Liver (tissue), 9 donors: ENCODE measurements around the gene STH. TPM values are rescaled to one million over a fixed set of nuclear protein-coding genes. Genes with fewer than 3 reads are reported as not detected.
"Not testable (repeated sequence)": the region's sequence is repeated elsewhere in the genome, so short reads cannot be mapped to it uniquely, and the experiment has no call there.

Experiments
- DNase-seq: peaks from one replicate; pipeline ENCODE4 v3.0.0-alpha.2; 2017; ENCODE audit warnings: low spot score
- H3K27ac ChIP-seq, 2 donors: one replicate each; pipeline ENCODE4 v1.7.0; 2013; ENCODE audit warnings: inconsistent platforms in 2 of 2, low read length in 2 of 2, control low read depth in 1 of 2, low read depth in 1 of 2, mild to moderate bottlenecking in 1 of 2
- H3K27me3 ChIP-seq, 4 donors: one replicate each; pipeline versions ENCODE4 v1.6.1 to v1.7.0; 2013; ENCODE audit warnings: low read length in 3 of 4, inconsistent platforms in 1 of 4, mild to moderate bottlenecking in 1 of 4, moderate library complexity in 1 of 4; ENCODE audit not compliant: control insufficient read depth in 4 of 4, insufficient read depth in 4 of 4
- H3K36me3 ChIP-seq, 4 donors: one replicate each; pipeline versions ENCODE4 v1.6.1 to v1.7.0; 2013; ENCODE audit warnings: low read length in 3 of 4, mild to moderate bottlenecking in 3 of 4, low read depth in 1 of 4, moderate library complexity in 1 of 4; ENCODE audit not compliant: control insufficient read depth in 4 of 4, insufficient read depth in 3 of 4
- H3K4me1 ChIP-seq, 4 donors: one replicate each; pipeline versions ENCODE4 v1.6.1 to v1.7.0; 2013; ENCODE audit warnings: low read length in 3 of 4, mild to moderate bottlenecking in 3 of 4, moderate library complexity in 1 of 4; ENCODE audit not compliant: control insufficient read depth in 4 of 4, insufficient read depth in 4 of 4
- H3K4me3 ChIP-seq, 3 donors: one replicate each; pipeline versions ENCODE4 v1.6.1 to v1.7.0; 2013; ENCODE audit warnings: low read length in 3 of 3, control low read depth in 1 of 3, low read depth in 1 of 3, mild to moderate bottlenecking in 1 of 3
- H3K9ac ChIP-seq, 2 donors: one replicate each; pipeline ENCODE4 v1.7.0; 2013; ENCODE audit warnings: low read length in 2 of 2, mild to moderate bottlenecking in 2 of 2, moderate library complexity in 2 of 2, control low read depth in 1 of 2, low read depth in 1 of 2
- H3K9me3 ChIP-seq, 4 donors: one replicate each; pipeline versions ENCODE4 v1.6.1 to v1.7.0; 2013; ENCODE audit warnings: low read length in 3 of 4; ENCODE audit not compliant: control insufficient read depth in 4 of 4
- HNF4A ChIP-seq, 2 donors: conservative IDR thresholded peaks; 2 replicates each; pipeline ENCODE4 v1.6.1; 2016; ENCODE audit warnings: antibody characterized with exemption in 2 of 2, mild to moderate bottlenecking in 2 of 2
- NR2F2 ChIP-seq: IDR thresholded peaks from 2 replicates; pipeline ENCODE4 v1.6.1; 2016; ENCODE audit warnings: antibody characterized with exemption
- RAD21 ChIP-seq, 2 donors: IDR thresholded peaks; 2 replicates each; pipeline ENCODE4 v1.6.1; 2016; ENCODE audit warnings: antibody characterized with exemption in 2 of 2, mild to moderate bottlenecking in 2 of 2
- RXRA ChIP-seq, 2 donors: IDR thresholded peaks; 2 replicates each; pipeline ENCODE4 v1.6.1; 2017 to 2018; ENCODE audit warnings: antibody characterized with exemption in 2 of 2, mild to moderate bottlenecking in 1 of 2
- WGBS: extraction: QIAGEN DNeasy Blood & Tissue Kit; methylation state at CpG from one replicate; pipeline ENCODE4 v1.1.7; 2013; 5-methylcytosine and 5-hydroxymethylcytosine counted together
- polyA plus RNA-seq, 2 donors: library from polyadenylated mRNA; stranded (reverse) in 1 of 2; unstranded in 1 of 2; fragments of 200-250 nt in 1 of 2; fragments of >200 nt in 1 of 2; fragmentation: Nextera tagmentation in 1 of 2; extraction: Ambion mirVana in 1 of 2; gene quantifications; one replicate each; pipeline versions ENCODE4 v1.2.1 to v1.2.3, GENCODE V29; 2013 to 2015
- total RNA-seq, 2 donors: library from RNA; depleted of rRNA; stranded (reverse); fragments of >200 nt; gene quantifications; one replicate each; pipeline ENCODE4 v1.2.3, GENCODE V29; 2014
- TF ChIP-seq, protein P1 (sequence below): IDR thresholded peaks from 2 replicates; pipeline ENCODE4 v1.6.1; 2016; ENCODE audit warnings: antibody characterized with exemption
- TF ChIP-seq, protein P2 (sequence below): fragments of 150-350 bp; IDR thresholded peaks from 2 replicates; pipeline ENCODE4 v1.5.1; 2017; ENCODE audit warnings: improper control_type of control experiment, low read depth, low read length; ENCODE audit not compliant: missing input control
- TF ChIP-seq, protein P3 (sequence below): IDR thresholded peaks from 2 replicates; pipeline ENCODE4 v1.6.1; 2016; ENCODE audit warnings: antibody characterized with exemption, mild to moderate bottlenecking
- TF ChIP-seq, protein P4 (sequence below): IDR thresholded peaks from 2 replicates; pipeline ENCODE4 v1.6.1; 2016; ENCODE audit warnings: antibody characterized with exemption
- donor health status: healthy.
- donor health status: healthy.
- donor health status: healthy.
- donor health status: healthy.
- donor health status: healthy.

The STH gene
- total and polyA plus RNA-seq, 4 donors: not detected

DNA sequence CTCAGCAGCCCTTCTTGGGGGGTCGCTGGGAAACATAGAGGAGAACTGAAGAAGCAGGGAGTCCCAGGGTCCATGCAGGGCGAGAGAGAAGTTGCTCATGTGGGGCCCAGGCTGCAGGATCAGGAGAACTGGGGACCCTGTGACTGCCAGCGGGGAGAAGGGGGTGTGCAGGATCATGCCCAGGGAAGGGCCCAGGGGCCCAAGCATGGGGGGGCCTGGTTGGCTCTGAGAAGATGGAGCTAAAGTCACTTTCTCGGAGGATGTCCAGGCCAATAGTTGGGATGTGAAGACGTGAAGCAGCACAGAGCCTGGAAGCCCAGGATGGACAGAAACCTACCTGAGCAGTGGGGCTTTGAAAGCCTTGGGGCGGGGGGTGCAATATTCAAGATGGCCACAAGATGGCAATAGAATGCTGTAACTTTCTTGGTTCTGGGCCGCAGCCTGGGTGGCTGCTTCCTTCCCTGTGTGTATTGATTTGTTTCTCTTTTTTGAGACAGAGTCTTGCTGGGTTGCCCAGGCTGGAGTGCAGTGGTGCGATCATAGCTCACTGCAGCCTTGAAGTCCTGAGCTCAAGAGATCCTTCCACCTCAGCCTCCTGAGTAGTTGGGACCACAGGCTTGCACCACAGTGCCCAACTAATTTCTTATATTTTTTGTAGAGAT, 3.4 kb downstream of the STH start:
- 24% methylated on average over 8 of the region's 8 CpGs for WGBS
- TF ChIP-seq, protein P1, sequence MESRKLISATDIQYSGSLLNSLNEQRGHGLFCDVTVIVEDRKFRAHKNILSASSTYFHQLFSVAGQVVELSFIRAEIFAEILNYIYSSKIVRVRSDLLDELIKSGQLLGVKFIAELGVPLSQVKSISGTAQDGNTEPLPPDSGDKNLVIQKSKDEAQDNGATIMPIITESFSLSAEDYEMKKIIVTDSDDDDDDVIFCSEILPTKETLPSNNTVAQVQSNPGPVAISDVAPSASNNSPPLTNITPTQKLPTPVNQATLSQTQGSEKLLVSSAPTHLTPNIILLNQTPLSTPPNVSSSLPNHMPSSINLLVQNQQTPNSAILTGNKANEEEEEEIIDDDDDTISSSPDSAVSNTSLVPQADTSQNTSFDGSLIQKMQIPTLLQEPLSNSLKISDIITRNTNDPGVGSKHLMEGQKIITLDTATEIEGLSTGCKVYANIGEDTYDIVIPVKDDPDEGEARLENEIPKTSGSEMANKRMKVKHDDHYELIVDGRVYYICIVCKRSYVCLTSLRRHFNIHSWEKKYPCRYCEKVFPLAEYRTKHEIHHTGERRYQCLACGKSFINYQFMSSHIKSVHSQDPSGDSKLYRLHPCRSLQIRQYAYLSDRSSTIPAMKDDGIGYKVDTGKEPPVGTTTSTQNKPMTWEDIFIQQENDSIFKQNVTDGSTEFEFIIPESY: no peak
- peak; percentile 94 to 96 for TF ChIP-seq RAD21 (IDR thresholded peaks at IDR 0.05)
- TF ChIP-seq, protein P2, sequence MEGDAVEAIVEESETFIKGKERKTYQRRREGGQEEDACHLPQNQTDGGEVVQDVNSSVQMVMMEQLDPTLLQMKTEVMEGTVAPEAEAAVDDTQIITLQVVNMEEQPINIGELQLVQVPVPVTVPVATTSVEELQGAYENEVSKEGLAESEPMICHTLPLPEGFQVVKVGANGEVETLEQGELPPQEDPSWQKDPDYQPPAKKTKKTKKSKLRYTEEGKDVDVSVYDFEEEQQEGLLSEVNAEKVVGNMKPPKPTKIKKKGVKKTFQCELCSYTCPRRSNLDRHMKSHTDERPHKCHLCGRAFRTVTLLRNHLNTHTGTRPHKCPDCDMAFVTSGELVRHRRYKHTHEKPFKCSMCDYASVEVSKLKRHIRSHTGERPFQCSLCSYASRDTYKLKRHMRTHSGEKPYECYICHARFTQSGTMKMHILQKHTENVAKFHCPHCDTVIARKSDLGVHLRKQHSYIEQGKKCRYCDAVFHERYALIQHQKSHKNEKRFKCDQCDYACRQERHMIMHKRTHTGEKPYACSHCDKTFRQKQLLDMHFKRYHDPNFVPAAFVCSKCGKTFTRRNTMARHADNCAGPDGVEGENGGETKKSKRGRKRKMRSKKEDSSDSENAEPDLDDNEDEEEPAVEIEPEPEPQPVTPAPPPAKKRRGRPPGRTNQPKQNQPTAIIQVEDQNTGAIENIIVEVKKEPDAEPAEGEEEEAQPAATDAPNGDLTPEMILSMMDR: peak; percentile 98
- TF ChIP-seq, protein P3, sequence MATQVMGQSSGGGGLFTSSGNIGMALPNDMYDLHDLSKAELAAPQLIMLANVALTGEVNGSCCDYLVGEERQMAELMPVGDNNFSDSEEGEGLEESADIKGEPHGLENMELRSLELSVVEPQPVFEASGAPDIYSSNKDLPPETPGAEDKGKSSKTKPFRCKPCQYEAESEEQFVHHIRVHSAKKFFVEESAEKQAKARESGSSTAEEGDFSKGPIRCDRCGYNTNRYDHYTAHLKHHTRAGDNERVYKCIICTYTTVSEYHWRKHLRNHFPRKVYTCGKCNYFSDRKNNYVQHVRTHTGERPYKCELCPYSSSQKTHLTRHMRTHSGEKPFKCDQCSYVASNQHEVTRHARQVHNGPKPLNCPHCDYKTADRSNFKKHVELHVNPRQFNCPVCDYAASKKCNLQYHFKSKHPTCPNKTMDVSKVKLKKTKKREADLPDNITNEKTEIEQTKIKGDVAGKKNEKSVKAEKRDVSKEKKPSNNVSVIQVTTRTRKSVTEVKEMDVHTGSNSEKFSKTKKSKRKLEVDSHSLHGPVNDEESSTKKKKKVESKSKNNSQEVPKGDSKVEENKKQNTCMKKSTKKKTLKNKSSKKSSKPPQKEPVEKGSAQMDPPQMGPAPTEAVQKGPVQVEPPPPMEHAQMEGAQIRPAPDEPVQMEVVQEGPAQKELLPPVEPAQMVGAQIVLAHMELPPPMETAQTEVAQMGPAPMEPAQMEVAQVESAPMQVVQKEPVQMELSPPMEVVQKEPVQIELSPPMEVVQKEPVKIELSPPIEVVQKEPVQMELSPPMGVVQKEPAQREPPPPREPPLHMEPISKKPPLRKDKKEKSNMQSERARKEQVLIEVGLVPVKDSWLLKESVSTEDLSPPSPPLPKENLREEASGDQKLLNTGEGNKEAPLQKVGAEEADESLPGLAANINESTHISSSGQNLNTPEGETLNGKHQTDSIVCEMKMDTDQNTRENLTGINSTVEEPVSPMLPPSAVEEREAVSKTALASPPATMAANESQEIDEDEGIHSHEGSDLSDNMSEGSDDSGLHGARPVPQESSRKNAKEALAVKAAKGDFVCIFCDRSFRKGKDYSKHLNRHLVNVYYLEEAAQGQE: no peak
- peak; percentile 83 for DNase-seq
- Histone ChIP-seq H3K36me3 (no peaks in the 10 kb centered on the region), H3K4me3 (no peak overlapping the region), H3K27me3 (no peaks in the 10 kb centered on the region), H3K4me1 (peaks cover 5 to 19% (median 12%) of the 10 kb centered on the region in 4 donors), H3K9ac (no peak overlapping the region), H3K9me3 (no peaks in the 10 kb centered on the region), H3K27ac (no peak overlapping the region)

DNA sequence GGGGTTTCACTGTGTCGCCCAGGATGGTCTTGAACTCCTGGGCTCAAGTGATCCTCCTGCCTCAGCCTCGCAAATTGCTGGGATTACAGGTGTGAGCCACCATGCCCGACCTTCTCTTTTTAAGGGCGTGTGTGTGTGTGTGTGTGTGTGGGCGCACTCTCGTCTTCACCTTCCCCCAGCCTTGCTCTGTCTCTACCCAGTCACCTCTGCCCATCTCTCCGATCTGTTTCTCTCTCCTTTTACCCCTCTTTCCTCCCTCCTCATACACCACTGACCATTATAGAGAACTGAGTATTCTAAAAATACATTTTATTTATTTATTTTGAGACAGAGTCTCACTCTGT, 3.9 kb downstream of the STH start:
- no peak for DNase-seq
- 72% methylated on average over 7 of the region's 7 CpGs for WGBS
- Histone ChIP-seq H3K9ac (no peak overlapping the region), H3K27me3 (no peaks in the 10 kb centered on the region), H3K9me3 (no peaks in the 10 kb centered on the region), H3K4me1 (peaks cover 5 to 19% (median 12%) of the 10 kb centered on the region in 4 donors), H3K4me3 (no peak overlapping the region), H3K36me3 (no peaks in the 10 kb centered on the region), H3K27ac (no peak overlapping the region)
- TF ChIP-seq, protein P4, sequence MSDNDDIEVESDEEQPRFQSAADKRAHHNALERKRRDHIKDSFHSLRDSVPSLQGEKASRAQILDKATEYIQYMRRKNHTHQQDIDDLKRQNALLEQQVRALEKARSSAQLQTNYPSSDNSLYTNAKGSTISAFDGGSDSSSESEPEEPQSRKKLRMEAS: no peak

DNA sequence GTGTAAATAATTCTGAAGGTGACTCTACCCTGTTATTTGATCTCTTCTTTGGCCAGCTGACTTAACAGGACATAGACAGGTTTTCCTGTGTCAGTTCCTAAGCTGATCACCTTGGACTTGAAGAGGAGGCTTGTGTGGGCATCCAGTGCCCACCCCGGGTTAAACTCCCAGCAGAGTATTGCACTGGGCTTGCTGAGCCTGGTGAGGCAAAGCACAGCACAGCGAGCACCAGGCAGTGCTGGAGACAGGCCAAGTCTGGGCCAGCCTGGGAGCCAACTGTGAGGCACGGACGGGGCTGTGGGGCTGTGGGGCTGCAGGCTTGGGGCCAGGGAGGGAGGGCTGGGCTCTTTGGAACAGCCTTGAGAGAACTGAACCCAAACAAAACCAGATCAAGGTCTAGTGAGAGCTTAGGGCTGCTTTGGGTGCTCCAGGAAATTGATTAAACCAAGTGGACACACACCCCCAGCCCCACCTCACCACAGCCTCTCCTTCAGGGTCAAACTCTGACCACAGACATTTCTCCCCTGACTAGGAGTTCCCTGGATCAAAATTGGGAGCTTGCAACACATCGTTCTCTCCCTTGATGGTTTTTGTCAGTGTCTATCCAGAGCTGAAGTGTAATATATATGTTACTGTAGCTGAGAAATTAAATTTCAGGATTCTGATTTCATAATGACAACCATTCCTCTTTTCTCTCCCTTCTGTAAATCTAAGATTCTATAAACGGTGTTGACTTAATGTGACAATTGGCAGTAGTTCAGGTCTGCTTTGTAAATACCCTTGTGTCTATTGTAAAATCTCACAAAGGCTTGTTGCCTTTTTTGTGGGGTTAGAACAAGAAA, 5.1 kb downstream of the STH start:
- Histone ChIP-seq H3K27ac (no peak overlapping the region), H3K36me3 (no peaks in the 10 kb centered on the region), H3K9me3 (no peaks in the 10 kb centered on the region), H3K4me3 (no peak overlapping the region), H3K4me1 (peaks cover 5 to 19% (median 12%) of the 10 kb centered on the region in 4 donors), H3K9ac (no peak overlapping the region), H3K27me3 (no peaks in the 10 kb centered on the region)
- TF ChIP-seq HNF4A (conservative IDR thresholded peaks at IDR 0.05) (peak in 1 of 2 donors; percentile 50), RXRA (IDR thresholded peaks at IDR 0.05) (peak in 1 of 2 donors; percentile 28), NR2F2 (no peak)
- 21% methylated on average over 6 of the region's 6 CpGs for WGBS
- DNase-seq: peak; percentile 39

DNA sequence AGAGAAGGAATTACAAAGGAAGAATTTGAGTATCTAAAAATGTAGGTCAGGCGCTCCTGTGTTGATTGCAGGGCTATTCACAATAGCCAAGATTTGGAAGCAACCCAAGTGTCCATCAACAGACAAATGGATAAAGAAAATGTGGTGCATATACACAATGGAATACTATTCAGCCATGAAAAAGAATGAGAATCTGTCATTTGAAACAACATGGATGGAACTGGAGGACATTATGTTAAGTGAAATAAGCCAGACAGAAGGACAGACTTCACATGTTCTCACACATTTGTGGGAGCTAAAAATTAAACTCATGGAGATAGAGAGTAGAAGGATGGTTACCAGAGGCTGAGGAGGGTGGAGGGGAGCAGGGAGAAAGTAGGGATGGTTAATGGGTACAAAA, 7.0 kb downstream of the STH start:
- 97% methylated on average over 1 of the region's 1 CpG for WGBS
- H3K4me1 ChIP-seq: peaks cover 5 to 19% (median 12%) of the 10 kb centered on the region in 4 donors
- not testable (repeated sequence) for H3K36me3 ChIP-seq, H3K27ac ChIP-seq, H3K9me3 ChIP-seq, H3K9ac ChIP-seq, H3K27me3 ChIP-seq, DNase-seq, H3K4me3 ChIP-seq
